ENCODE data around the gene HES7.

GRCh38 chr17:8103549-8103948 lies 20.4 kb downstream of the HES7 start:
- no peak for TF ChIP-seq POLR2A (IDR thresholded peaks at IDR 0.05)
- no peak for TF ChIP-seq CTCF (IDR thresholded peaks at IDR 0.05)
